Lung (tissue), 12 donors: ENCODE results near the gene ANKRD31. TPM values are rescaled to one million over a fixed set of nuclear protein-coding genes. Genes with fewer than 3 reads are reported as not detected.
"Not testable (repeated sequence)": the region's sequence is repeated elsewhere in the genome, so short reads cannot be mapped to it uniquely, and the experiment has no call there.

Experiments
- ATAC-seq: fragments of 200-7000 bp; cut with Tn5 transposase; one replicate; pipeline ENCODE4 v1.9.1; 2020; ENCODE audit warnings: moderate number of reproducible peaks; ENCODE audit not compliant: insufficient read depth, low FRiP score
- DNase-seq, 3 donors: peaks; one replicate each; pipeline ENCODE4 v3.0.0-alpha.2; 2013 to 2017
- H3K27ac ChIP-seq, 2 donors: one replicate each; pipeline ENCODE4 v1.5.1; 2013; ENCODE audit warnings: mild to moderate bottlenecking in 2 of 2, moderate library complexity in 2 of 2, control low read depth in 1 of 2, inconsistent platforms in 1 of 2, low read depth in 1 of 2, low read length in 1 of 2
- H3K27me3 ChIP-seq, 3 donors: one replicate each; pipeline ENCODE4 v1.5.1; 2013; ENCODE audit warnings: low read length in 2 of 3; ENCODE audit not compliant: control insufficient read depth in 3 of 3, insufficient read depth in 3 of 3
- H3K36me3 ChIP-seq, 4 donors: one replicate each; pipeline ENCODE4 v1.5.1; 2013; ENCODE audit warnings: low read length in 4 of 4, mild to moderate bottlenecking in 1 of 4, moderate library complexity in 1 of 4; ENCODE audit not compliant: control insufficient read depth in 4 of 4, insufficient read depth in 4 of 4
- H3K4me1 ChIP-seq, 5 donors: one replicate each; pipeline ENCODE4 v1.5.1; 2013; ENCODE audit warnings: low read length in 5 of 5, mild to moderate bottlenecking in 2 of 5, moderate library complexity in 1 of 5; ENCODE audit not compliant: control insufficient read depth in 5 of 5, insufficient read depth in 5 of 5
- H3K4me3 ChIP-seq: one replicate; pipeline ENCODE4 v1.5.1; 2013; ENCODE audit warnings: mild to moderate bottlenecking, control low read depth, moderate library complexity
- H3K9ac ChIP-seq, 2 donors: one replicate each; pipeline ENCODE4 v1.5.1; 2013; ENCODE audit warnings: low read length in 2 of 2, control low read depth in 1 of 2; ENCODE audit not compliant: insufficient read depth in 1 of 2
- H3K9me3 ChIP-seq, 4 donors: one replicate each; pipeline ENCODE4 v1.5.1; 2013; ENCODE audit warnings: low read length in 3 of 4, mild to moderate bottlenecking in 1 of 4, moderate library complexity in 1 of 4; ENCODE audit not compliant: control insufficient read depth in 4 of 4, insufficient read depth in 3 of 4
- WGBS, 2 donors: extraction: QIAGEN DNeasy Blood & Tissue Kit; methylation state at CpG; one replicate each; pipeline ENCODE4 v1.1.7; 2013; 5-methylcytosine and 5-hydroxymethylcytosine counted together
- polyA plus RNA-seq, 2 donors: library from polyadenylated mRNA; stranded (reverse); fragments of 200-250 nt; gene quantifications; one replicate each; pipeline ENCODE4 v1.2.1, GENCODE V29; 2013
- total RNA-seq, 2 donors: library from RNA; depleted of rRNA in 1 of 2; stranded (reverse); fragments of >200 nt in 1 of 2; gene quantifications; one replicate each; pipeline ENCODE4 v1.2.1, GENCODE V29; 2014 to 2021
- TF ChIP-seq, protein P1 (sequence below): IDR thresholded peaks from 2 replicates; pipeline ENCODE4 v1.5.1; 2012; ENCODE audit warnings: mild to moderate bottlenecking; ENCODE audit errors: control extremely low read depth, extremely low read depth
- donor health status: control.
- donor health status: control.
- donor health status: Bipolar disorder and iron deficiency.
- donor health status: healthy.
- donor health status: DM: yes; HTN: yes; CAD: no.

Gene ANKRD31
- total and polyA plus RNA-seq, 4 donors: 0.06 to 0.51 (median 0.16) TPM

DNA sequence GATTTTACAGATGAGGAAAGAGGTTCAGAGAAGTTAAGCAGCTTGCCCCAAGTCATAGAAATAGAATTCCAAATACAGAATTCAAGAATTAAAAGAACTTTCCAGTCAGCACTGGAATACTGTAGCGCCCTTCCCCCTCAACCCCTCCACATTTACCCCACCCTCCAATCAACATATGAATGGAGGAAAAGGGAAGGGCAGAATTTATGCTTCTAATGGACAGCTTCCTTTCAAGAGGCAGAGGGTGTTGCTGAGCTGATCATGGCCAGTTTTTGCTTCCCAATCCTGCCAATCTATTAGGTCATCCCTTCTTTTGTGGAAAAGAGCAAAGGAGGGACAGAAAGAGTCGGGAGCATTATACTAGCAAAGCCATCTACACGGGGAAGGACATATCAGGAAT lies 39.1 kb upstream of the ANKRD31 start:
- H3K4me1 ChIP-seq: no peaks in the 10 kb centered on the region
- H3K27me3 ChIP-seq: no peaks in the 10 kb centered on the region
- H3K36me3 ChIP-seq: no peaks in the 10 kb centered on the region
- TF ChIP-seq, protein P1, sequence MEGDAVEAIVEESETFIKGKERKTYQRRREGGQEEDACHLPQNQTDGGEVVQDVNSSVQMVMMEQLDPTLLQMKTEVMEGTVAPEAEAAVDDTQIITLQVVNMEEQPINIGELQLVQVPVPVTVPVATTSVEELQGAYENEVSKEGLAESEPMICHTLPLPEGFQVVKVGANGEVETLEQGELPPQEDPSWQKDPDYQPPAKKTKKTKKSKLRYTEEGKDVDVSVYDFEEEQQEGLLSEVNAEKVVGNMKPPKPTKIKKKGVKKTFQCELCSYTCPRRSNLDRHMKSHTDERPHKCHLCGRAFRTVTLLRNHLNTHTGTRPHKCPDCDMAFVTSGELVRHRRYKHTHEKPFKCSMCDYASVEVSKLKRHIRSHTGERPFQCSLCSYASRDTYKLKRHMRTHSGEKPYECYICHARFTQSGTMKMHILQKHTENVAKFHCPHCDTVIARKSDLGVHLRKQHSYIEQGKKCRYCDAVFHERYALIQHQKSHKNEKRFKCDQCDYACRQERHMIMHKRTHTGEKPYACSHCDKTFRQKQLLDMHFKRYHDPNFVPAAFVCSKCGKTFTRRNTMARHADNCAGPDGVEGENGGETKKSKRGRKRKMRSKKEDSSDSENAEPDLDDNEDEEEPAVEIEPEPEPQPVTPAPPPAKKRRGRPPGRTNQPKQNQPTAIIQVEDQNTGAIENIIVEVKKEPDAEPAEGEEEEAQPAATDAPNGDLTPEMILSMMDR: no peak
- DNase-seq (no peak), ATAC-seq (no peak)
- no peak overlapping the region for H3K9ac ChIP-seq
- H3K27ac ChIP-seq: no peak overlapping the region
- no peak overlapping the region for H3K4me3 ChIP-seq
- 77 to 82% methylated on average over 3 of the region's 3 CpGs for WGBS, 2 donors
- peaks cover 0 to 2% (median 0%) of the 10 kb centered on the region in 4 donors for H3K9me3 ChIP-seq

DNA sequence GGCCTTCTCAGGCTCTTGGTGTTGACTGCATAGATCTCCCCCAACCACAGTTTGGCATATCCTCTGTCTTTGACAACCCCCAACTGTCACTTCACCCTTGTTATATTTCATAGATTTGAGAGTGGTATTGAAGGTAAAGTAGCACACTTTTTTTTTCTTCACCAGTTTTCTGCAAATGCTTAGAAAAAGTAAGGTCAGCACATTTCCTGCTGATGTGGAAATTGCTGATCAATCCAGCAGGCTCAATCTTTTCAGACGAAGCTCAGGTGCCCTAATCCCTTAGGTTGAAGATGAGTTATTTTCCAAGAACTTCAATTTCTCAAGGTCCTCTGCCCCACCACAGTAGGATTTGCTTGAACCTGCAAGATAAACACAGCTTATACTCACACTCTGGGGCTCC lies 38.5 kb upstream of the ANKRD31 start:
- Histone ChIP-seq H3K4me1 (no peaks in the 10 kb centered on the region), H3K9ac (no peak overlapping the region), H3K27me3 (no peaks in the 10 kb centered on the region), H3K9me3 (peaks cover 0 to 2% (median 0%) of the 10 kb centered on the region in 4 donors), H3K36me3 (no peaks in the 10 kb centered on the region), H3K27ac (no peak overlapping the region), H3K4me3 (no peak overlapping the region)
- 82 to 85% methylated on average over 1 of the region's 1 CpG for WGBS, 2 donors
- DNase-seq (no peak), ATAC-seq (no peak)
- TF ChIP-seq, protein P1: no peak

DNA sequence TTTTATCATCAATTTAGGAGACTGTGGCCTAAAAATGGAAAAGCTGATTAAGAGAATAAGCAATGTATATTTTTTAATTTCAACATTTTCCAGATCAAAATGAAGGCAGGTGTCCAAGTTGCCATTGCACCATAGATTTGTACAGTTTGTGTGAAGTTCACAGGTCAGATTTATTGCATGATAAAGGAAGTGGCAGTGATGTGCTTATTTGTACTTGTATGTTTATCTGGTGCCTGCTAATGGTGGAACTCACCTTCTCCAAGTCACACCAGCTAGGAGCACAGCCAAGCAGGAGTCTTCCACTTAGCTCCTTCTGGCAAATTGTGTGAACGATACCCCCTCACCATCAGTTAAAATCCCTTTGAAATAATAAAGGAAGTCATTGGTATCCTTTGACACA lies 37.8 kb upstream of the ANKRD31 start:
- H3K36me3 ChIP-seq: no peaks in the 10 kb centered on the region
- no peaks in the 10 kb centered on the region for H3K27me3 ChIP-seq
- peaks cover 0 to 2% (median 0%) of the 10 kb centered on the region in 4 donors for H3K9me3 ChIP-seq
- DNase-seq (no peak), ATAC-seq (no peak)
- no peaks in the 10 kb centered on the region for H3K4me1 ChIP-seq
- TF ChIP-seq, protein P1: no peak
- no peak overlapping the region for H3K4me3 ChIP-seq
- no peak overlapping the region for H3K9ac ChIP-seq
- WGBS, 2 donors: 82 to 94% methylated on average over 1 of the region's 1 CpG
- H3K27ac ChIP-seq: no peak overlapping the region

DNA sequence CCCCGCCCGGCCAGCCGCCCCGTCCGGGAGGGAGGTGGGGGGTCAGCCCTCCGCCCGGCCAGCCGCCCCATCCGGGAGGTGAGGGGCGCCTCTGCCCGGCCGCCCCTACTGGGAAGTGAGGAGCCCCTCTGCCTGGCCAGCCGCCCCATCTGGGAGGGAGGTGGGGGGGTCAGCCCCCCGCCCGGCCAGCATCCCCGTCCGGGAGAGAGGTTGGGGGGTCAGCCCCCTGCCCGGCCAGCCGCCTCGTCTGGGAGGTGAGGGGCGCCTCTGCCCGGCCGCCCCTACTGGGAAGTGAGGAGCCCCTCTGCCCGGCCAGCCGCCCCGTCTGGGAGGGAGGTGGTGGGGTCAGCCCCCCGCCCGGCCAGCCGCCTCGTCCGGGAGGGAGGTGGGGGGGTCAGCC lies 33.9 kb upstream of the ANKRD31 start:
- H3K4me1 ChIP-seq, DNase-seq, H3K27me3 ChIP-seq, H3K36me3 ChIP-seq, H3K9me3 ChIP-seq, H3K9ac ChIP-seq, ATAC-seq, H3K27ac ChIP-seq, H3K4me3 ChIP-seq: not testable (repeated sequence)
- WGBS, 2 donors: 98 to 100% methylated on average over 2 to 20 of the region's 31 CpGs
